Measurements from ENCODE around the gene TARS1.
"Not testable (repeated sequence)": the region's sequence is repeated elsewhere in the genome, so short reads cannot be mapped to it uniquely, and the experiment has no call there.

TARS1 gene

DNA sequence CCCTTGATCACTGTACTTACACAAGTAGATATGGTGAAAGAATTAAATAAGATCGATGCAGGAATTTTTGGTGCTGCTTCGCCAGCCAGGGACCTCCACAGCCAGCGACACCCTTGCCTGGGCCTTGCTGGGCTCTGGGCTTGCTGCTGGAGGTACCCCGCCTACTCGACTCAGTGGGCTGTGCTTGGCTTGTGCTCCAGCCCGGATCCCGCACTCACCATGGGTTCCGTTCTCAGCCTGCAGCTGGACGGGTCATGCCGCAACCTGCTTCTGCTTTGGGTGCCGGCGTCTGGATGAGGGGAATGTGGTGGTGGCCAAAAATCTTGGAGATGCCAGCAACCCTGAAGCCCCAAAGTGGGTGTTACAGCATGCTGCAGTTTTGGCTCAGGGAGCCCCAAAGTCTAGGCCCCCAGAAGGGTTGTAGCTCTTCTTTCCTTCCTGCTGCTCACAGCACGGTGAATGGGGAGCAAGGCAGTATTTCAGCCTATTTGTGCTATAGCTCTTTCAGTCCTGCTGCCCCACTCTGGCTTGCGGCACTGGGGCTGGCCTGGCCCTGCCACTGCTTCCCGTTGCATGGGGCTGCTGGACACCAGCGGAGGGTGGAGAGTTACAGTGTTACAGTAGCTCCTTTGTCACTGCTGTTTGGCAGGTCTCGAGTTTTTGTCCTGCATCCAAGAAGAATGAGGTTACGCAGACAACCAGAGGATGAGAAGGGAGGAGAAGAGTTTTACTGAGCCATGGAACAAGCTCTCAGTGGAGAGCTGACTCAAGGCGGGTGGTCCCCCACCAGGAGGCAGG, 48.0 kb downstream of the TARS1 start:
- DNase-seq (ENCODE audit: low read depth): no peak

GRCh38 chr5:33489481-33490067, 48.8 kb downstream of the TARS1 start:
- DNase-seq (ENCODE audit: low read depth): no peak

DNA sequence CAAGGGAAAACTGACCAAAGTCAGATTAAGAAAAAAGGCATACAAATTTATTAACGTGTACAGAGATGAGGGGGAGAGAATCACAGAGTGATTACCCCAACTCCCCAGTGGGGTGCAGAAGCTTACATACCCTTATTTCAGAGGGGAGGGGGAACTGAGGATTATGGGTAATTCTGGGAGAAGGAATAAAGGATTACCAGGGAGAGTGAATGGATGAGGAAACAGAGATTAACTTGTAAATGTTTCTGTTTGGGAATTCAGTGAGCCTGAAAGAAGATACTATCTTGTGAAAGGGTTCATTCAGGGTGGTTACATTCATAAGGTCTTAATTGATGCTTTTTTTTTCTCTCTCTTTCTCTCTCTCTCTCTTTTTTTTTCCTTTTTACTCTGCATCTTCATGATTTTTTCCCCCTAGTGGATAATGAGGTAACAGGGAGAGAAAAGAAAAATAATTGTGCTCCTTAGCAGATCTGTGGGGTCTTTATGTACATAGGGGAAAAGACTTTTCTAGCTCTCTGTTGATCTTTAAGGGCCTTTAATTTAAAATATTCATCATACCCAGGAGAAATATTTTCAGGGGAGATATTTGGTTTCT, 49.4 kb downstream of the TARS1 start:
- DNase-seq (ENCODE audit: low read depth): no peak

- no peak for DNase-seq (ENCODE audit: low read depth)
Observed at GRCh38 chr5:33491941-33492340, 51.2 kb downstream of the TARS1 start.

DNA sequence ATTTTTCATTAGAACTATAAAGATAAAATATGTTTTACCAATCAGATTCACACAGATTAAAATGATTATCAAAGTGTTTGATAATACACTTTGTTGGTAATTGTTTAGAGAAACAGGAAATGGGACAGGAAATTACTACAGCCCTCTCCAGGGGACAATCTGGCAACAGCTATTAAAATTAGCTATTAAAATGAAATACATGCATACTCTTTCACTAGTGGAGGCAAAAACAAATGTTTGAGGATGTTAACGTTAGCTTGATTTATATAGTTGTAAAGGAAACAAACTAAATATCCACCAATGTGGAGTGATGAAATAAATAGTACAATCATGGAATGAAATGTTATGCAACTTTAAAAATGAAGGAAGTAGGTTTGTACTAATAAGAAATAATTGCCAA, 53.7 kb downstream of the TARS1 start:
- DNase-seq (ENCODE audit: low read depth): no peak

DNA sequence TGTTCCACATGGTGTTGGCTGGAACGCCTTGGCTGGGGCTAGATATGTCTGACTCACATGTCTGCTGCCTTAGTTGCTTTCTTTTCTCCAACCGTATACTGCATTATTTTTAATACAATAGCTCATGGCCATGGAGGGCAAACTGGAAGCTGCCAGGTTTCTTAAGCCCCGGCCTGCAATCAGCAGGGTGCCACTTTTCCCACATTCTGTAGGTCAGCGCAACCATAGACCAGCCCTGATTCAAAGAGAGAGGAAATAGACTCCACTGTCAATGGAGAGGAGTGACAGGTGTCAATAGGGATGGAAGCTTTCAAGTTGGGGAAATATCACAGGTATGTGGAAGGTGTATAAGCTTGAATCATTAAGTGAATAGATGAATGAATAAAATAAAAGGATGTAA, 60.5 kb downstream of the TARS1 start:
- no peak for DNase-seq (ENCODE audit: low read depth)

DNA sequence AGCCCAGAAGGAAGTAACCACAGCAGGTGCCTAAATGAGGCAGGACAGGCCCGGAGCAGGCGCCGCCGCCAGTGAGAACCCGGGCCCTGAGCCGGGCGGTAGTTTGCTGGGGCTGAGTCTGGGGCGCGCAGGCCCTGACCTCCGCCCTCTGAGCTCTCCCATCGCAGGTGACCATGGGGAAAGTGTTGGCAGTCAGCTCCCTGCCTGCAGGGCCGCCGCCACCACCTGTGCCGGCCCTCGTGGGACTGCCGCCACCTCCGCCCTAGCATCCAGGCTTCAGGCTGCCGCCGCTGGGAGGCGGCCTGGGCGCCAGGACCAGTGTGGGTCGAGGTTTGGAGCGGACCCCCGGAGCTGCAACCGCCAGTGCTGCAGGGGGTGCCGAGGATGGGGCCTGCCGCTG, 61.1 kb downstream of the TARS1 start:
- no peak for DNase-seq (ENCODE audit: low read depth)

GRCh38 chr5:33504570-33504969, 63.8 kb downstream of the TARS1 start:
- DNase-seq (ENCODE audit: low read depth): no peak

DNA sequence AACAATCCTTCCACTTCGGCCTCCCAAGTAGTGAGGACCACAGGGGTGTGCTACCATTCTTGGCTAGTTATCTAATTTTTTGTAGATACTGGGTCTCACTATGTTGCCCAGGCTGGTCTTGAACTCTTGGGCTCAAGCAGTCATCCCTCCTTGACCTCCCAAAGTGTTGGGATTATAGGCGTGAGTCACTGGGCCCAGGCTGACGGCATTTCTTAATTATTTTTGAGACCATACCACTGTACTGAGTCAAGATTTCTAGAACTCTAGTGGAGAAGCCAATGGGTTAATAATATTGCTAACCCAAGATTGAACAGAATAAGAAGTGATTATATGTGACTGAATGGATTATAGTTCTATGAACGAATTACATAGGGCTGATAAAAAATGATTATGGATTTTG, 66.7 kb downstream of the TARS1 start:
- no peak for DNase-seq (ENCODE audit: low read depth)

GRCh38 chr5:33509036-33509435, 68.3 kb downstream of the TARS1 start:
- DNase-seq (ENCODE audit: low read depth): no peak

DNA sequence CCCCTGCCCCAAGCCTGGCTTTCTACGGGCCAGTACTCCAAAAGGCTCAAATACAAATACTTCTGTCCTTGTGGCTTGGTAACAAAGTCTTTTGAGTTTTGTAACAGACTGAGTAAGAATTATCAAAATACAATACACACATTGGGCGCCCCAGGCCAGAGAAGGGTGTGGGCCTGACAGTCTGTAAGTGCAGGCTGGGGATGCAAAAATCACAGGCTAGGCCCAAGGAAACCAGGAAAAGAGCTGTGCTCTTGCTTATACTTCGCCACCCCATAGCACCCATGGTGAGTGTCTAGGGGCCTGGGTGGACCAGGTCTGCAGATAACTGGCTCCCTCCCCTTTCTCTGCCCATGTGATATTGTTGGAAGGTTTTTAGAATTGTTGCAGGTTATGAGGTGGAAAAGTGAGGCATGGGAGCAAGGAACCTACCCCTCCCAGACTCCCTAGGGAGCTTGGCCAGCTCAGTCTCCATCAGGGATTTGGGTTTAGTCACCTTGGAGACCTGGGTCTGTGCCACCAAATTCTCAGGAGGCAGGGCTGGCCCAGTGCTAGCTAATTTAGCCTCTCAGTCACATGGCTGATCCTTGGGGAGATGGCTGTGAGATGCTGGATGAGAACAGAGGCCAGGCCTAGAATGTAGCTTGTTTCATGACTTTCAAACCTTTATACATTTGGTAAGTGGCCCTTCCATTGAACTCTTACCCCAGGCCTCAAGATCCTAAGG, 72.9 kb downstream of the TARS1 start:
- DNase-seq (ENCODE audit: low read depth): no peak

GRCh38 chr5:33515366-33515765, 74.6 kb downstream of the TARS1 start:
- not testable (repeated sequence) for DNase-seq (ENCODE audit: low read depth)

- no peak for DNase-seq (ENCODE audit: low read depth)
Observed at GRCh38 chr5:33516421-33516820, 75.7 kb downstream of the TARS1 start.
